ENCODE data around the gene PLCL1.
"Not testable (repeated sequence)": the region's sequence is repeated elsewhere in the genome, so short reads cannot be mapped to it uniquely, and the experiment has no call there.

PLCL1 gene

GRCh38 chr2:198177040-198177439 lies 372.6 kb downstream of the PLCL1 start:
- intact Hi-C loops (cut with micrococcal nuclease), result no loop called here
- no peaks in the 10 kb centered on the region for H3K27me3 Mint-ChIP-seq
- peaks cover 30% of the 10 kb centered on the region for H3K9me3 Mint-ChIP-seq
- no peak overlapping the region for H3K27ac Mint-ChIP-seq
- H3K4me1 Mint-ChIP-seq (ENCODE audit: low read depth), result no peaks in the 10 kb centered on the region
- no peak overlapping the region for H3K4me3 Mint-ChIP-seq
- H3K36me3 Mint-ChIP-seq (ENCODE audit: low read depth), result no peaks in the 10 kb centered on the region

GRCh38 chr2:198178766-198179165 lies 374.4 kb downstream of the PLCL1 start:
- Mint-ChIP-seq H3K27ac (no peak overlapping the region), H3K36me3 (ENCODE audit: low read depth) (no peaks in the 10 kb centered on the region), H3K4me3 (no peak overlapping the region), H3K9me3 (peaks cover 30% of the 10 kb centered on the region), H3K4me1 (ENCODE audit: low read depth) (no peaks in the 10 kb centered on the region), H3K27me3 (no peaks in the 10 kb centered on the region)
- intact Hi-C loops (cut with micrococcal nuclease), result no loop called here

- H3K27ac Mint-ChIP-seq, result no peak overlapping the region
- no peaks in the 10 kb centered on the region for H3K4me1 Mint-ChIP-seq (ENCODE audit: low read depth)
- intact Hi-C loops (cut with micrococcal nuclease), result no loop called here
- no peak overlapping the region for H3K4me3 Mint-ChIP-seq
- peaks cover 13% of the 10 kb centered on the region for H3K9me3 Mint-ChIP-seq
- H3K36me3 Mint-ChIP-seq (ENCODE audit: low read depth), result no peaks in the 10 kb centered on the region
- no peaks in the 10 kb centered on the region for H3K27me3 Mint-ChIP-seq
Measured at GRCh38 chr2:198186257-198186656, 381.9 kb downstream of the PLCL1 start.

- Mint-ChIP-seq H3K4me1 (ENCODE audit: low read depth) (no peaks in the 10 kb centered on the region), H3K9me3 (peaks cover 10% of the 10 kb centered on the region), H3K27ac (no peak overlapping the region), H3K4me3 (no peak overlapping the region), H3K27me3 (no peaks in the 10 kb centered on the region), H3K36me3 (ENCODE audit: low read depth) (no peaks in the 10 kb centered on the region)
- intact Hi-C loops (cut with micrococcal nuclease), result no loop called here
Measured at GRCh38 chr2:198187841-198188240, 383.4 kb downstream of the PLCL1 start.

GRCh38 chr2:198188982-198189381 lies 384.6 kb downstream of the PLCL1 start:
- Mint-ChIP-seq H3K9me3 (peaks cover 15% of the 10 kb centered on the region), H3K4me3 (no peak overlapping the region), H3K4me1 (ENCODE audit: low read depth) (no peaks in the 10 kb centered on the region), H3K27me3 (no peaks in the 10 kb centered on the region), H3K36me3 (ENCODE audit: low read depth) (no peaks in the 10 kb centered on the region), H3K27ac (no peak overlapping the region)
- intact Hi-C loops (cut with micrococcal nuclease), result no loop called here

GRCh38 chr2:198191651-198192050 lies 387.3 kb downstream of the PLCL1 start:
- Mint-ChIP-seq H3K4me3 (no peak overlapping the region), H3K9me3 (peaks cover 22% of the 10 kb centered on the region), H3K4me1 (ENCODE audit: low read depth) (no peaks in the 10 kb centered on the region), H3K27me3 (no peaks in the 10 kb centered on the region), H3K27ac (no peak overlapping the region), H3K36me3 (ENCODE audit: low read depth) (no peaks in the 10 kb centered on the region)
- intact Hi-C loops (cut with micrococcal nuclease), result no loop called here

GRCh38 chr2:198196556-198196955 lies 392.2 kb downstream of the PLCL1 start:
- H3K36me3 Mint-ChIP-seq (ENCODE audit: low read depth); H3K4me1 Mint-ChIP-seq (ENCODE audit: low read depth); H3K4me3 Mint-ChIP-seq; H3K27ac Mint-ChIP-seq; H3K27me3 Mint-ChIP-seq; intact Hi-C loops (cut with micrococcal nuclease): not testable (repeated sequence)
- peaks cover 31% of the 10 kb centered on the region for H3K9me3 Mint-ChIP-seq

All from dendritic cell treated with granulocyte-macrophage colony-stimulating factor and Interleukin-4, amounts not matched to agents 40 ng/mL and 50 ng/mL, for 4 days (primary cell).